SK-N-SH (cell line): ENCODE measurements around the gene IL16. TPM values are rescaled to one million over a fixed set of nuclear protein-coding genes. Genes with fewer than 3 reads are reported as not detected.

Source experiments
- CTCF ChIA-PET: fragments of 300-600, 350-600 bp; formaldehyde crosslinking; extraction: SDS; loops from one replicate; lab custom pipeline; 2021; lab: Yijun Ruan, JAX
- POLR2A ChIA-PET: fragments of 350-600 bp; sonication (Branson Sonifier 250); formaldehyde crosslinking; extraction: SDS; loops from one replicate; lab custom pipeline; 2020; ENCODE audit warnings: antibody characterized with exemption, inconsistent platforms; lab: Yijun Ruan, JAX
- DNase-seq: peaks from one replicate; pipeline ENCODE4 v3.0.0; 2012
- H2AFZ ChIP-seq: fragments of 200-600 bp; sonication (generic); 2 replicates; pipeline ENCODE4 v1.8.1; 2016; ENCODE audit warnings: antibody characterized with exemption, mild to moderate bottlenecking, low read depth
- H3F3A ChIP-seq: fragments of 200-600 bp; sonication (generic); replicated peaks from 2 replicates; pipeline ENCODE3; 2016; ENCODE audit warnings: antibody characterized with exemption, mild to moderate bottlenecking; ENCODE audit not compliant: insufficient read depth
- H3K27ac ChIP-seq, 2 experiments: fragments of 200-500 bp in 1 of 2; fragments of 200-600 bp in 1 of 2; sonication (Bioruptor generic) in 1 of 2; sonication (generic), shearing (Covaris generic) in 1 of 2; 2 replicates each; pipeline versions ENCODE4 v1.5.1 to v1.6.1; 2014 to 2016; ENCODE audit warnings: low read depth in 2 of 2, inconsistent platforms in 1 of 2, low read length in 1 of 2, mild to moderate bottlenecking in 1 of 2, mixed read lengths in 1 of 2
- H3K27me3 ChIP-seq: fragments of 200-600 bp; sonication (generic), shearing (Covaris generic); 2 replicates; pipeline ENCODE4 v1.6.1; 2016; ENCODE audit warnings: mixed run types; ENCODE audit not compliant: insufficient read depth
- H3K36me3 ChIP-seq, 2 experiments: fragments of 200-500 bp in 1 of 2; fragments of 200-600 bp in 1 of 2; sonication (Bioruptor generic) in 1 of 2; sonication (generic) in 1 of 2; replicated peaks in 1 of 2; 2 replicates each; pipeline versions ENCODE3 to v1.5.1; 2014 to 2016; ENCODE audit warnings: low read length in 1 of 2, mild to moderate bottlenecking in 1 of 2; ENCODE audit not compliant: insufficient read depth in 2 of 2, control insufficient read depth in 1 of 2
- H3K4me1 ChIP-seq, 2 experiments: fragments of 200-500 bp in 1 of 2; fragments of 200-600 bp in 1 of 2; sonication (Bioruptor generic) in 1 of 2; sonication (generic), shearing (Covaris generic) in 1 of 2; 2 replicates each; pipeline versions ENCODE4 v1.5.1 to v1.6.1; 2014 to 2016; ENCODE audit warnings: low read depth in 1 of 2, low read length in 1 of 2, mixed run types in 1 of 2; ENCODE audit not compliant: insufficient read depth in 2 of 2, control insufficient read depth in 1 of 2
- H3K4me2 ChIP-seq: fragments of 200-600 bp; sonication (generic), shearing (Covaris generic); 2 replicates; pipeline ENCODE4 v1.6.1; 2017; ENCODE audit warnings: mixed run types
- H3K4me3 ChIP-seq, 2 experiments: fragments of 200-500 bp in 1 of 2; fragments of 200-600 bp in 1 of 2; sonication (Bioruptor generic) in 1 of 2; sonication (generic), shearing (Covaris generic) in 1 of 2; 2 replicates each; pipeline versions ENCODE4 v1.5.1 to v1.8.1; 2014 to 2016; ENCODE audit warnings: low read depth in 2 of 2, inconsistent platforms in 1 of 2, low read length in 1 of 2, mild to moderate bottlenecking in 1 of 2, mixed read lengths in 1 of 2, moderate library complexity in 1 of 2
- H3K79me2 ChIP-seq: fragments of 200-600 bp; sonication (generic); 2 replicates; pipeline ENCODE4 v1.8.1; 2017; ENCODE audit warnings: mild to moderate bottlenecking; ENCODE audit not compliant: insufficient read depth
- H3K9ac ChIP-seq: fragments of 200-600 bp; sonication (generic); 2 replicates; pipeline ENCODE4 v1.6.1; 2017; ENCODE audit warnings: mixed run types
- H3K9me2 ChIP-seq: fragments of 200-600 bp; sonication (generic); 2 replicates; pipeline ENCODE4 v1.6.1; 2017; ENCODE audit warnings: mixed run types
- H3K9me3 ChIP-seq: fragments of 200-600 bp; sonication (generic); 2 replicates; pipeline ENCODE4 v1.6.1; 2017; ENCODE audit warnings: mixed run types, mild to moderate bottlenecking, moderate library complexity
- H4K20me1 ChIP-seq: fragments of 200-600 bp; sonication (generic); 2 replicates; pipeline ENCODE4 v1.6.1; 2017; ENCODE audit warnings: mild to moderate bottlenecking, mixed run types; ENCODE audit not compliant: insufficient read depth
- EP300 ChIP-seq, 2 experiments: IDR thresholded peaks; 2 replicates each; pipeline versions ENCODE4 v1.4.0 to v1.6.1; 2012; ENCODE audit warnings: borderline replicate concordance in 1 of 2, low read depth in 1 of 2, low read length in 1 of 2
- EZH2phosphoT487 ChIP-seq: fragments of 200-600 bp; sonication (generic); IDR thresholded peaks from 2 replicates; pipeline ENCODE4 v1.6.1; 2017; ENCODE audit warnings: low read depth, mixed run types, mild to moderate bottlenecking, antibody characterized with exemption, moderate library complexity, borderline replicate concordance
- GABPA ChIP-seq: IDR thresholded peaks from 2 replicates; pipeline ENCODE4 v1.4.0; 2012; ENCODE audit warnings: low read depth, mild to moderate bottlenecking
- GATA2 ChIP-seq: sonication (generic); formaldehyde crosslinking; IDR thresholded peaks from 2 replicates; pipeline ENCODE4 v1.5.0; 2020; ENCODE audit warnings: mild to moderate bottlenecking, missing genetic modification reagents
- JUND ChIP-seq: IDR thresholded peaks from 2 replicates; pipeline ENCODE4 v1.4.0; 2012
- MEF2A ChIP-seq: IDR thresholded peaks from 2 replicates; pipeline ENCODE4 v1.4.0; 2012; ENCODE audit warnings: low read depth, borderline replicate concordance
- NFIC ChIP-seq: IDR thresholded peaks from 2 replicates; pipeline ENCODE4 v1.4.0; 2012; ENCODE audit warnings: borderline replicate concordance
- NRF1 ChIP-seq: IDR thresholded peaks from 2 replicates; pipeline ENCODE4 v1.6.1; 2012; ENCODE audit warnings: low read depth, mild to moderate bottlenecking, low read length
- RCOR1 ChIP-seq: fragments of 150-350 bp; IDR thresholded peaks from 2 replicates; pipeline ENCODE4 v1.6.1; 2017; ENCODE audit warnings: antibody characterized with exemption, low read length
- TAF1 ChIP-seq: IDR thresholded peaks from 2 replicates; pipeline ENCODE4 v1.6.1; 2012; ENCODE audit warnings: low read depth, mild to moderate bottlenecking, low read length, moderate library complexity, borderline replicate concordance
- TCF12 ChIP-seq: IDR thresholded peaks from 2 replicates; pipeline ENCODE4 v1.4.0; 2012
- TEAD4 ChIP-seq: IDR thresholded peaks from 2 replicates; pipeline ENCODE4 v1.4.0; 2012; ENCODE audit warnings: mild to moderate bottlenecking, borderline replicate concordance; ENCODE audit not compliant: insufficient read depth
- WGBS: methylation state at CpG from one replicate; pipeline ENCODE4 v1.1.6; 2017; ENCODE audit warnings: low lambda C conversion rate; 5-methylcytosine and 5-hydroxymethylcytosine counted together
- polyA plus RNA-seq, 3 experiments: library from polyadenylated mRNA; depleted of rRNA; stranded (reverse); fragments of >200 nt; gene quantifications; 2 replicates each; pipeline ENCODE4 v1.2.3, GENCODE V29; 2012
- TF ChIP-seq, protein P1 (sequence below): IDR thresholded peaks from 2 replicates; pipeline ENCODE4 v1.4.0; 2012; ENCODE audit warnings: low read depth
- TF ChIP-seq, protein P2 (sequence below): fragments of 200-600 bp; sonication (generic); IDR thresholded peaks from 2 replicates; pipeline ENCODE4 v1.6.1; 2017; ENCODE audit warnings: antibody characterized with exemption, mild to moderate bottlenecking, moderate library complexity
- TF ChIP-seq, protein P3 (sequence below): IDR thresholded peaks from 2 replicates; pipeline ENCODE4 v1.4.0; 2012; ENCODE audit warnings: low read depth, borderline replicate concordance
- TF ChIP-seq, protein P4 (sequence below): fragments of 150-350 bp; IDR thresholded peaks from 2 replicates; pipeline ENCODE4 v1.6.1; 2016; ENCODE audit warnings: mild to moderate bottlenecking, low read depth, low read length
- TF ChIP-seq, protein P5 (sequence below): fragments of 150-350 bp; IDR thresholded peaks from 2 replicates; pipeline ENCODE4 v1.6.1; 2017; ENCODE audit warnings: antibody characterized with exemption, low read length, low read depth, borderline replicate concordance

The IL16 gene
- polyA plus RNA-seq, 1 of the 3 experiments (the other 2 are of a cell fraction): not detected

DNA sequence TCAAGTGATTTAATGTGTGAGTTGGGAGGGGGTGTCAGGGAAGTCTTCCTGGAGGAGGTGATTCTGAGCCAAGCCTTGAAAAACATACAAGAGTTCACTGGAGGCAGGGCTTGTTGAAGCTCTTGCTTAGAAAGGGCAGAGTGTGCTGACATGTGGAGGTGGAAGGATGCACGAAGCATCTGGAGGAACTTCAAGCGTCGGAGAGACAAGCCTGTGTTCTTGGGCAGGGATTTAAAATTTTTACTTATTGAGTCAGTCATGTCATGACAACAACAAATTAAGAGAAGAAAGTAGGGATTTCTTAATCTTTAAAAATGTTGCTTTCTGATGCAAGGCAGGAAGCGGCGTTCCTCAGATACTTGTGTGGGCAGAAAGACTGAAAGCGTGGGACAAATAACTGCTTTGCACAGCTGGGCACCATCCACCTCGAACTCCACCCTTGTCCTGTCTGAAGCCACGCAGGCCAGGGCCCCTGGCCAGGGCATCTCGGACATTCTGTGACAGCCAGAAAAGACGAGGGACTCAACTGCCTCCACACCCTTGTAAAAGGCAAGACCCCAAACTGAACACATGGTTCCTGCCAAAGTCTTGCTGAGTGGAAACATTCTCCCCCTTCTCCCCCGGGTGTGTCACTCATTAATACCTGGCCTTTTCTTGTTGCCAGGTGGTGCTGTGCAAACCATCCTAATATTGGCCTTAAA, 6.9 kb upstream of the IL16 start:
- no peak for DNase-seq
- H3F3A ChIP-seq: no peaks in the 10 kb centered on the region
- no peaks in the 10 kb centered on the region for H3K36me3 ChIP-seq
- no peaks in the 10 kb centered on the region for H3K9me3 ChIP-seq
- TF ChIP-seq GATA2 (CRISPR knock-in tag) (no peak), RCOR1 (no peak), JUND (no peak), EP300 (IDR thresholded peaks at IDR 0.05; ENCODE audit: borderline replicate concordance in 1 of 2, low read depth in 1 of 2, low read length in 1 of 2) (no peak), NFIC (no peak), NRF1 (no peak), TCF12 (no peak), TEAD4 (no peak)
- TF ChIP-seq, protein P1, sequence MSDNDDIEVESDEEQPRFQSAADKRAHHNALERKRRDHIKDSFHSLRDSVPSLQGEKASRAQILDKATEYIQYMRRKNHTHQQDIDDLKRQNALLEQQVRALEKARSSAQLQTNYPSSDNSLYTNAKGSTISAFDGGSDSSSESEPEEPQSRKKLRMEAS: no peak
- TF ChIP-seq, protein P2, sequence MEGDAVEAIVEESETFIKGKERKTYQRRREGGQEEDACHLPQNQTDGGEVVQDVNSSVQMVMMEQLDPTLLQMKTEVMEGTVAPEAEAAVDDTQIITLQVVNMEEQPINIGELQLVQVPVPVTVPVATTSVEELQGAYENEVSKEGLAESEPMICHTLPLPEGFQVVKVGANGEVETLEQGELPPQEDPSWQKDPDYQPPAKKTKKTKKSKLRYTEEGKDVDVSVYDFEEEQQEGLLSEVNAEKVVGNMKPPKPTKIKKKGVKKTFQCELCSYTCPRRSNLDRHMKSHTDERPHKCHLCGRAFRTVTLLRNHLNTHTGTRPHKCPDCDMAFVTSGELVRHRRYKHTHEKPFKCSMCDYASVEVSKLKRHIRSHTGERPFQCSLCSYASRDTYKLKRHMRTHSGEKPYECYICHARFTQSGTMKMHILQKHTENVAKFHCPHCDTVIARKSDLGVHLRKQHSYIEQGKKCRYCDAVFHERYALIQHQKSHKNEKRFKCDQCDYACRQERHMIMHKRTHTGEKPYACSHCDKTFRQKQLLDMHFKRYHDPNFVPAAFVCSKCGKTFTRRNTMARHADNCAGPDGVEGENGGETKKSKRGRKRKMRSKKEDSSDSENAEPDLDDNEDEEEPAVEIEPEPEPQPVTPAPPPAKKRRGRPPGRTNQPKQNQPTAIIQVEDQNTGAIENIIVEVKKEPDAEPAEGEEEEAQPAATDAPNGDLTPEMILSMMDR: no peak
- TF ChIP-seq, protein P3, sequence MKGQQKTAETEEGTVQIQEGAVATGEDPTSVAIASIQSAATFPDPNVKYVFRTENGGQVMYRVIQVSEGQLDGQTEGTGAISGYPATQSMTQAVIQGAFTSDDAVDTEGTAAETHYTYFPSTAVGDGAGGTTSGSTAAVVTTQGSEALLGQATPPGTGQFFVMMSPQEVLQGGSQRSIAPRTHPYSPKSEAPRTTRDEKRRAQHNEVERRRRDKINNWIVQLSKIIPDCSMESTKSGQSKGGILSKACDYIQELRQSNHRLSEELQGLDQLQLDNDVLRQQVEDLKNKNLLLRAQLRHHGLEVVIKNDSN: no peak
- TF ChIP-seq, protein P4, sequence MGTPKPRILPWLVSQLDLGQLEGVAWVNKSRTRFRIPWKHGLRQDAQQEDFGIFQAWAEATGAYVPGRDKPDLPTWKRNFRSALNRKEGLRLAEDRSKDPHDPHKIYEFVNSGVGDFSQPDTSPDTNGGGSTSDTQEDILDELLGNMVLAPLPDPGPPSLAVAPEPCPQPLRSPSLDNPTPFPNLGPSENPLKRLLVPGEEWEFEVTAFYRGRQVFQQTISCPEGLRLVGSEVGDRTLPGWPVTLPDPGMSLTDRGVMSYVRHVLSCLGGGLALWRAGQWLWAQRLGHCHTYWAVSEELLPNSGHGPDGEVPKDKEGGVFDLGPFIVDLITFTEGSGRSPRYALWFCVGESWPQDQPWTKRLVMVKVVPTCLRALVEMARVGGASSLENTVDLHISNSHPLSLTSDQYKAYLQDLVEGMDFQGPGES: no peak
- no peak overlapping the region for H3K4me2 ChIP-seq
- H3K9ac ChIP-seq: no peak overlapping the region
- H4K20me1 ChIP-seq: no peaks in the 10 kb centered on the region
- 39% methylated on average over 11 of the region's 11 CpGs for WGBS
- H3K79me2 ChIP-seq: no peaks in the 10 kb centered on the region
- no peak overlapping the region for H3K4me3 ChIP-seq
- no peak overlapping the region for H2AFZ ChIP-seq
- no peaks in the 10 kb centered on the region for H3K9me2 ChIP-seq
- ChIA-PET CTCF (interaction anchor here (1.2 to 2.0 kb wide), 2 partner anchors 17 to 76 kb away, joined by 4 to 6 read pairs; no protein-coding TSS in a partner anchor), POLR2A (no interaction called here)
- H3K27ac ChIP-seq: no peak overlapping the region
- H3K27me3 ChIP-seq: no peaks in the 10 kb centered on the region
- H3K4me1 ChIP-seq: no peaks in the 10 kb centered on the region

DNA sequence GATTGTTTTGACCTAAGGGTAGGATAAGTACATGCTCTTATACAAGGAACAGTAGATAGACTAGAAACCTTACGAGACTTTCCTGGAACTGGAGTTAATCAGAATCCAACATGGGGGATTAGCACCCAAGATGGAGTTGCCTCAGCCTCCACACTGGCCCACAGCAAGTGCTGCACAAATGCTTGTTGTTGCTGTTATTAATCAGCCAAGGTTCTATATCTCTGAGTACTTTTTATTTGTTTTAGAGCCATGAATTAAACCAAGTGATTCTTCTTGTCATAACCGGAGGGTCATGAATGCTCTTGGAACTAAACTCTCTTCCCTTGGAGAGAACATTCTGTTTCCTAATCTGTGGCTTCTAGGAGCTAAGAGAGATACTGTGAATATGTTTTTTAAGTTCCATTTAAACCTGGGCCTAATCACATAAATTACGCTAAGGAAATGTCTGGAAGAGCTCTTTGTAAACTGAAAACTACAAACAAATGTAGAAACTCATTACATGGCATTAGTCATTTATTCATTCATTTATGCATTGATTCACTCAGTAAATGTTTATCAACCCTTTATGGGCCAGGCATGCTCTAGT, 5.7 kb upstream of the IL16 start:
- Histone ChIP-seq H3K27ac (no peak overlapping the region), H3K79me2 (no peaks in the 10 kb centered on the region), H3K36me3 (no peaks in the 10 kb centered on the region), H3K9ac (no peak overlapping the region), H3K27me3 (no peaks in the 10 kb centered on the region), H3F3A (no peaks in the 10 kb centered on the region), H4K20me1 (no peaks in the 10 kb centered on the region), H3K9me2 (no peaks in the 10 kb centered on the region), H3K4me3 (no peak overlapping the region), H2AFZ (no peak overlapping the region), H3K4me1 (no peaks in the 10 kb centered on the region), H3K4me2 (no peak overlapping the region), H3K9me3 (no peaks in the 10 kb centered on the region)
- POLR2A ChIA-PET: no interaction called here
- WGBS: 61% methylated on average over 3 of the region's 3 CpGs
- CTCF ChIA-PET: interaction anchor here (1.2 to 1.6 kb wide), 2 partner anchors 18 to 75 kb away, joined by 4 to 10 read pairs; no protein-coding TSS in a partner anchor
- no peak for DNase-seq
- TF ChIP-seq, protein P2: no peak
- TF ChIP-seq RCOR1 (no peak), NRF1 (no peak), TAF1 (no peak), TCF12 (no peak), GABPA (no peak), EZH2phosphoT487 (no peak), MEF2A (no peak), GATA2 (CRISPR knock-in tag) (no peak), NFIC (no peak)
- TF ChIP-seq, protein P3: no peak
- TF ChIP-seq, protein P5, sequence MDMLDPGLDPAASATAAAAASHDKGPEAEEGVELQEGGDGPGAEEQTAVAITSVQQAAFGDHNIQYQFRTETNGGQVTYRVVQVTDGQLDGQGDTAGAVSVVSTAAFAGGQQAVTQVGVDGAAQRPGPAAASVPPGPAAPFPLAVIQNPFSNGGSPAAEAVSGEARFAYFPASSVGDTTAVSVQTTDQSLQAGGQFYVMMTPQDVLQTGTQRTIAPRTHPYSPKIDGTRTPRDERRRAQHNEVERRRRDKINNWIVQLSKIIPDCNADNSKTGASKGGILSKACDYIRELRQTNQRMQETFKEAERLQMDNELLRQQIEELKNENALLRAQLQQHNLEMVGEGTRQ: no peak
